Measurements from ENCODE around the gene CPNE1. TPM values are rescaled to one million over a fixed set of nuclear protein-coding genes. Genes with fewer than 3 reads are reported as not detected.

Gene CPNE1
- total RNA-seq, 1 experiment from 2014 or later = 155 TPM

GRCh38 chr20:35602851-35603495 lies 61.7 kb downstream of the CPNE1 start:
- Histone ChIP-seq H3K23ac (ENCODE audit: insufficient read length, low read depth, low read length) (no peak overlapping the region), H2BK12ac (ENCODE audit: insufficient read length, low read depth, low read length) (no peak overlapping the region), H2BK15ac (ENCODE audit: low read depth, low read length) (no peak overlapping the region), H3K4ac (ENCODE audit: low read depth, low read length) (no peak overlapping the region), H2AFZ (ENCODE audit: low read length) (no peak overlapping the region), H3K9ac (ENCODE audit: extremely low read depth, insufficient read length, low read length) (no peak overlapping the region), H4K20me1 (ENCODE audit: control insufficient read depth, insufficient read depth, insufficient read length) (no peaks in the 10 kb centered on the region), H2AK5ac (ENCODE audit: insufficient read length, low read length) (no peak overlapping the region), H3K9me3 (ENCODE audit: control insufficient read depth, low read depth, low read length) (no peaks in the 10 kb centered on the region), H3K18ac (ENCODE audit: insufficient read length, low read depth, low read length) (no peak overlapping the region), H2BK5ac (ENCODE audit: insufficient read length, low read length) (no peak overlapping the region), H2BK20ac (ENCODE audit: low read depth, low read length, poor library complexity, severe bottlenecking) (no peak overlapping the region), H4K91ac (ENCODE audit: insufficient read length, low read depth, low read length) (no peak overlapping the region), H3K56ac (ENCODE audit: insufficient read length, low read depth, low read length) (no peak overlapping the region), H2BK120ac (ENCODE audit: low read depth, low read length, poor library complexity, severe bottlenecking) (no peak overlapping the region), H3K79me1 (ENCODE audit: insufficient read depth, low read depth, low read length, poor library complexity, severe bottlenecking) (no peaks in the 10 kb centered on the region), H3K4me1 (ENCODE audit: insufficient read depth, low read length) (no peaks in the 10 kb centered on the region), H3K27ac (ENCODE audit: insufficient read length, low read depth, low read length) (no peak overlapping the region), H3K23me2 (ENCODE audit: insufficient read length, low read depth, low read length, poor library complexity, severe bottlenecking) (peaks cover 16% of the 10 kb centered on the region), H3K4me2 (ENCODE audit: insufficient read depth, insufficient read length, low read length) (no peak overlapping the region), H3K14ac (ENCODE audit: insufficient read depth, low read length) (no peak overlapping the region), H3K79me2 (ENCODE audit: insufficient read depth, low read length) (no peaks in the 10 kb centered on the region), H3T11ph (ENCODE audit: low read length) (no peak overlapping the region), H4K8ac (replicated peaks; ENCODE audit: insufficient read length, low read depth, low read length) (no peak overlapping the region), H3K27me3 (ENCODE audit: insufficient read depth, low read length) (peaks cover 12% of the 10 kb centered on the region; the same call in 1 of the 2 replicates), H4K5ac (ENCODE audit: insufficient read length, low read depth, low read length) (no peak overlapping the region)
- peaks cover 7 to 12% of the 10 kb centered on the region in 2 experiments for H3K4me1 Mint-ChIP-seq
- H3K36me3 Mint-ChIP-seq (ENCODE audit: insufficient read depth in 1 of 3, low read depth in 3 of 3) = no peaks in the 10 kb centered on the region; a peak in 1 of 7 replicates
- peak overlapping the region in 1 of 2 experiments; percentile 5; a peak in 2 of 5 replicates for H3K4me3 Mint-ChIP-seq
- TF ChIP-seq, protein P1, sequence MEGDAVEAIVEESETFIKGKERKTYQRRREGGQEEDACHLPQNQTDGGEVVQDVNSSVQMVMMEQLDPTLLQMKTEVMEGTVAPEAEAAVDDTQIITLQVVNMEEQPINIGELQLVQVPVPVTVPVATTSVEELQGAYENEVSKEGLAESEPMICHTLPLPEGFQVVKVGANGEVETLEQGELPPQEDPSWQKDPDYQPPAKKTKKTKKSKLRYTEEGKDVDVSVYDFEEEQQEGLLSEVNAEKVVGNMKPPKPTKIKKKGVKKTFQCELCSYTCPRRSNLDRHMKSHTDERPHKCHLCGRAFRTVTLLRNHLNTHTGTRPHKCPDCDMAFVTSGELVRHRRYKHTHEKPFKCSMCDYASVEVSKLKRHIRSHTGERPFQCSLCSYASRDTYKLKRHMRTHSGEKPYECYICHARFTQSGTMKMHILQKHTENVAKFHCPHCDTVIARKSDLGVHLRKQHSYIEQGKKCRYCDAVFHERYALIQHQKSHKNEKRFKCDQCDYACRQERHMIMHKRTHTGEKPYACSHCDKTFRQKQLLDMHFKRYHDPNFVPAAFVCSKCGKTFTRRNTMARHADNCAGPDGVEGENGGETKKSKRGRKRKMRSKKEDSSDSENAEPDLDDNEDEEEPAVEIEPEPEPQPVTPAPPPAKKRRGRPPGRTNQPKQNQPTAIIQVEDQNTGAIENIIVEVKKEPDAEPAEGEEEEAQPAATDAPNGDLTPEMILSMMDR (conservative IDR thresholded peaks at IDR 0.05) = no peak
- no peak overlapping the region for H3K27ac Mint-ChIP-seq
- no peak for DNase-seq
- H3K27me3 Mint-ChIP-seq (ENCODE audit: low read depth) = peaks cover 70% of the 10 kb centered on the region
- no CpG with 5 or more reads among the region's 15 CpGs for WGBS (ENCODE audit: extremely low coverage, insufficient read length, low lambda C conversion rate)
- no peaks in the 10 kb centered on the region for H3K9me3 Mint-ChIP-seq

Measured in H9 (cell line).